HuH-7.5 (cell line): ENCODE measurements around the gene DAB2IP.

Source experiments
- DNase-seq: peaks from one replicate; pipeline ENCODE4 v3.0.0; 2011; ENCODE audit warnings: low spot score

Gene DAB2IP

DNA sequence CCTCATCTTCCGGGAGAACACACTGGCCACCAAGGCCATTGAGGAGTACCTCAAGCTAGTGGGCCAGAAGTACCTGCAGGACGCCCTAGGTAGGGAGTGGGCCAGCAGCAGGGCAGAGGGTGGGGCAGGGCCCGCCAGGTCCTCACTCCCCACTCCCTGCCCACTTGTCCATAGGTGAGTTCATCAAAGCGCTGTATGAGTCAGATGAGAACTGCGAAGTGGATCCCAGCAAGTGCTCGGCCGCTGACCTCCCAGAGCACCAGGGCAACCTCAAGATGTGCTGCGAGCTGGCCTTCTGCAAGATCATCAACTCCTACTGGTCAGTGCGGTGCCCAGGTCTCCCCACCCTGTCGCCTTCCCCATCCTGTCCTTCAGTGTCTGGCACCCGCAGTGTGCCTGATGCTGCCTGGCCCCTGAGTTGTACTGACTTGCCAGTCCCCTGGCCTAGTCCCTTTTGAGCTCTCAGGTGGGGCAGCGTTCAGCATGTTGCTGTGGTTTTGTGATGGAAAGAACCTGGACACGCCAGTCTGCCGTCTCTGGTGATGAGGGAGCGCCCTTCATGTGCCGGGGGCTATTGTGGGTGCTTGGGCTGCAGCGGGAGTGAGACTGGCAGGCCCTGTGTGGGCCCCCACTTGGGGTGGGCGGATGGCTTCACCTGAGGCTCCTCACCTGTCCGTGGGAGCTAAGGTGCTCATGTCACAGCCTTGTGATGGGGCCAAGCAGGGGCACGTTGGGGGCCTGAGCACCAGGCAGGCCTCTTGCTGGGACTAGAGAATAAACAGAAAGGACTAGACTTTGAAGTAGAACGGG, 112.3 kb downstream of the DAB2IP start:
- no peak for DNase-seq

GRCh38 chr9:121764371-121764730, 112.9 kb downstream of the DAB2IP start:
- DNase-seq: no peak

DNA sequence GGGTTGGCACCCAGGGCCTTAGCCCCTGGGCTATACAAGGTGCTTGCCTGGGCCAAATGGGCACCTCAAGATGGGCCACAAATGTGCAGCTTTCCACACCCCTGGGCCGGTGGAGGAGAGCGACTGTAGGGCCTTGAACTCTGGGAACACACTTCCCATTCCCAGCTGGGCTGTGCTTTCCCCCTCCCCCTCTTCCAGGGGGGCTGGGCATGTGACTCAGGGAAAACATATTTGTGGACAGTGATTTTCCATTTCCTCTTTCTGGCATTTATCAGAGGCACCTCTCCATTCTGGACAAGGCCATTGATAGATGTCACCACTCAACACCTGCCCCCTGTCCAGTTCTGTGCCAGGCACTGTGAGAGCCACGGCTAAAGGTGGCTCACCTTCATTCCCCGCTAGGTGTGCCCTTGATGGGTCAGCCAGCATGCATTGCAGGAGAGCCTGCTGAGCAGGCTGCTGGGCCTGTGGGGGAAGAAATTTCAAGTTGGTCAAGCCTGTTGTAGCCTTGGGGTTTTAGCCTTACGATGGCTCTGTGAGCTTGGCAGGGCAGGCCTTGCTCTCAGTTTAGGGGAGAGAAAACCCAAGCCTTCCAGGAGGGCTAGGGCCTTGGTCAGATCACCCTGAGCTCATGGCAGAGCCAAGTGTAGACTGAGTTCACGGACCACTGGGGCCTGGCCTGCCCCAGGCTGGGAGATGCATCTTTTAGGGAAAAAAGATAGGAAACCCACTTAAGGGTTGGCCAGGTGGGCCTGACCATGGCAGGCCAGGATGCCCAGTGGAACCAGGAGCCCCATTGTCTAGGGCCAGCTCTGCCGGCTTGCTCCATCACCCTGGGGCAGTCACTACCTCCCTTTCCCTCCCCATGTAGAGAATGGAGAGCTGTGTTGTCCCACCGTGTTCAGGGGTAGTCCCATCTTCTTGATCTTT, 113.9 kb downstream of the DAB2IP start:
- DNase-seq: peak; percentile 44

DNA sequence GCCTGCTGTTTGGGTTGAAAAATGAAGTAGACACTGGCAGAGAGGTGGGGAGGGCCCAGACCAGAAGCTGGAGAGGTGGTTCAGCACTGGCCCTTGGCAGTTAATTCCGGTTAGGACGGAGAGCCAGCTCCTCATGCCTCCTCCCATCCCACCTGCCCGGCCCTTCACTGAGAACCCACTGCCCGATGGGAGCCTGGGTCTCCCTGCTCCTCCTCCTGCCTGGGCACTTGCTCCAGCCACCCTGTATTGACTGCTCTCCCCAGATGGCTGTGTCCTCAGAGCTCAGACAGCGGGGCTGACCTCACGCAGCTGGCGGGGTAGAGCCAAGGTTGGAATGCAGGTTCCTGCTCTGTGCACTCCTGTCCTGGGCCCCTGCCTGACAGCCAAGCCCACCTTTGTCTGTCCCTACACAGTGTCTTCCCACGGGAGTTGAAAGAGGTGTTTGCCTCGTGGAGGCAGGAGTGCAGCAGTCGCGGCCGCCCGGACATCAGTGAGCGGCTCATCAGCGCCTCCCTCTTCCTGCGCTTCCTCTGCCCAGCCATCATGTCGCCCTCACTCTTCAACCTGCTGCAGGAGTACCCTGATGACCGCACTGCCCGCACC, 114.7 kb downstream of the DAB2IP start:
- no peak for DNase-seq

DNA sequence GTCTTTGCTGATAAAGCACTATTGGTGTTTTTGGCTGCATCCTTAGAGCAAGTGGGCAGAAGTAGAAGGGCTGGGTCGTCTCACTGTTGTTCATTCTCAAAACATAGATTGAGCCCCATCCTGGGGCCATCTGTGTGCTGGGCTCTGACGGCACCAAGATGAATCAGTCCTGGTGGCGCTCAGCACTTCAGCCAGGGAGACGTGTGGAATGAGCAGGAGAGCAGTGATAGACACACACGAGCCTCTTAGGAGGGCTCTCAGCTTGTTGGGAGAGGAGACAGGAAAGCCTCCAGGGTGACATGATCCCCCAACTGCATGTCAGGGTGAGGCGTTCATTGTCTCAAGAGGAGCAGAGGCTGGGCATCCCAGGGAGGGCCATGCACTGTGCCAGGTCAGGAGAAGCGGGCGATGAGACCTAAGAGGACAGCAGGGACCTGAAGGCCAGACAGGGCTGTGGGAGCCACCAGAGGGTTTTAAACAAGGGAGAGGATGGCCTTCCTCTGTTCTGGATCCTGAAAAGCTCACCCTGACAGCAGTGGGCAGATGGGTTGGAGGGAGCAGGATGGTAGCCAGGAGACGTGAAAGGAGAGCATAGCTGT, 115.8 kb downstream of the DAB2IP start:
- no peak for DNase-seq

DNA sequence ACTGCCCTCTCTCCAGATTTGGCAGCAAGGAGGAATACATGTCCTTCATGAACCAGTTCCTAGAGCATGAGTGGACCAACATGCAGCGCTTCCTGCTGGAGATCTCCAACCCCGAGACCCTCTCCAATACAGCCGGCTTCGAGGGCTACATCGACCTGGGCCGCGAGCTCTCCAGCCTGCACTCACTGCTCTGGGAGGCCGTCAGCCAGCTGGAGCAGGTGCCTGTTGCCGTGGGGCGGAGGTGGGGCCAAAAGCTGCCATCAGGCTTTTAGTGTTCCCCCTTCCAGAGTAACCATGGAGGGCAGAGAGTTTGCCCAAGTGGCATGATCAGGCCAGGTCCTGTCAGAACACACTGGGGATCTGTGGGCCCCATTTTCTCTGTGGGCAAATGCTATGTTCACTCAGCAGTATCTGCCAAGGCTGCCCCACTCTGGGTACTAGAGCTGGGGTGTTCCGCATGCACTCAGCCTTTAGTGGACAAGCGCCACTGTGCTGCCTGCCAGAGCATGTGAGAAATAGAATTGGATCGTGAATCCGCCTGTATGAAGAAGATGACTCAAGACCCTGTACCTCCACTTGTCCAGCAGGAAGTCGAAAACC, 117.1 kb downstream of the DAB2IP start:
- DNase-seq: no peak

- no peak for DNase-seq
Observed at GRCh38 chr9:121769939-121770338, 118.5 kb downstream of the DAB2IP start.

- DNase-seq: no peak
Observed at GRCh38 chr9:121770415-121771273, 119.2 kb downstream of the DAB2IP start.

DNA sequence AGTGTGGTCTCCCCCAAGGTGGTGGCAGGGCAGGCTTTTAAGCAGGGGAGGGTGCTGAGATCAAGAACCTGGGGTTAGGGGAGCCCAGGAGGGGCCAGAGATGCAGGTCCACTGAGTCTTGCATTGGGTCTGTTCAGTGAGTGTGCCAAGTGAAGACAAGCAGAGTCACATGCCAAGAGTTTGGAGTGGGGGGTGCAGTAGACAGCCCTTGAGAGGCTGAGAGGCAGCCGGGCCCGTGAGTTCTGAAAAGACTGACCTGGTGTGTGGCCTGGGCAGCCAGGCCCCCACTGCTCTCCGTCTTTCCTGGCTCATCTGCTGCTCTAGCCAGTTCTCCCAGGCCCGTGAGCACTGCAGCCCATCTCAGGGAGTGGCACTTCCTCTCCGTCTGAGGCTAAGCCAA, 120.0 kb downstream of the DAB2IP start:
- DNase-seq: no peak

GRCh38 chr9:121771851-121772599, 120.6 kb downstream of the DAB2IP start:
- DNase-seq: no peak

DNA sequence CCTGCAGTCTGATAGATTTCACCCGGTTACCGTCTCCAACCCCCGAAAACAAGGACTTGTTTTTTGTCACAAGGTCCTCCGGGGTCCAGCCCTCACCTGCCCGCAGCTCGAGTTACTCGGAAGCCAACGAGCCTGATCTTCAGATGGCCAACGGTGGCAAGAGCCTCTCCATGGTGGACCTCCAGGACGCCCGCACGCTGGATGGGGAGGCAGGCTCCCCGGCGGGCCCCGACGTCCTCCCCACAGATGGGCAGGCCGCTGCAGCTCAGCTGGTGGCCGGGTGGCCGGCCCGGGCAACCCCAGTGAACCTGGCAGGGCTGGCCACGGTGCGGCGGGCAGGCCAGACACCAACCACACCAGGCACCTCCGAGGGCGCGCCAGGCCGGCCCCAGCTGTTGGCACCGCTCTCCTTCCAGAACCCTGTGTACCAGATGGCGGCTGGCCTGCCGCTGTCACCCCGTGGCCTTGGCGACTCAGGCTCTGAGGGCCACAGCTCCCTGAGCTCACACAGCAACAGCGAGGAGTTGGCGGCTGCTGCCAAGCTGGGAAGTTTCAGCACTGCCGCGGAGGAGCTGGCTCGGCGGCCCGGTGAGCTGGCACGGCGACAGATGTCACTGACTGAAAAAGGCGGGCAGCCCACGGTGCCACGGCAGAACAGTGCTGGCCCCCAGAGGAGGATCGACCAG, 121.3 kb downstream of the DAB2IP start:
- DNase-seq: no peak

- no peak for DNase-seq
Observed at GRCh38 chr9:121773286-121773953, 122.0 kb downstream of the DAB2IP start.

DNA sequence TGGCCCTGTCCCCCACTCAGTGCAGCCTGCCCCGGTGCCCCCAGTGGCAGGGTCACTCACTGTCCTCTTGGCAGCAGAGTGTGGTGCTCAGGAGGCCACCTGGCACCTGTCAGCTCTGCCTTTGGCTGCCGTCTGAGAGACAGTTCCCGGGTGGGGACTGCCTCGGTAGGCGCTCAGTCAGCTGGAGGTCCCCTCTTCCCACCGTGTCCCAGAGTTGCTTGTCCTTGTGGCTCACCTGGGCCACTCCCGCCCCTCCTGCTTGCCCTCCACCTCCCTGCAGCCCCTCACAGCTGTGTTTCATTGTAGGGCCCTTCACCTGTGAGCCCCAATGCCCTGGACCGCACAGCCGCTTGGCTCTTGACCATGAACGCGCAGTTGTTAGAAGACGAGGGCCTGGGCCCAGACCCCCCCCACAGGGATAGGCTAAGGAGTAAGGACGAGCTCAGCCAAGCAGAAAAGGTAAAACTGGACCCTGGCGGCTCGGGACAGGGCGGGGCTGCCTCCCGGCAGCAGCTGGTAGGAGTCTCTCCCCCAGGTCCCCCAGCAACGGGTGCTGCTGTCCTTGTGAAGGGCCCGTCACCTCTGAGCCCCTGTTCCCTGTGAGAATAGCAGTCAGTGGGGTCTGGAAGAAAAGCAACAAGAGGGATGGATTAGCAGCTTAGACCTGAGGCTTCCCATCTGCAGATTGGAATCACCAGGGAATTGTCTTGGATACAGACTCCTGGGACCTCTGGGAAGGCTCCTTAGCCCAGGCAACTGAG, 122.7 kb downstream of the DAB2IP start:
- no peak for DNase-seq

DNA sequence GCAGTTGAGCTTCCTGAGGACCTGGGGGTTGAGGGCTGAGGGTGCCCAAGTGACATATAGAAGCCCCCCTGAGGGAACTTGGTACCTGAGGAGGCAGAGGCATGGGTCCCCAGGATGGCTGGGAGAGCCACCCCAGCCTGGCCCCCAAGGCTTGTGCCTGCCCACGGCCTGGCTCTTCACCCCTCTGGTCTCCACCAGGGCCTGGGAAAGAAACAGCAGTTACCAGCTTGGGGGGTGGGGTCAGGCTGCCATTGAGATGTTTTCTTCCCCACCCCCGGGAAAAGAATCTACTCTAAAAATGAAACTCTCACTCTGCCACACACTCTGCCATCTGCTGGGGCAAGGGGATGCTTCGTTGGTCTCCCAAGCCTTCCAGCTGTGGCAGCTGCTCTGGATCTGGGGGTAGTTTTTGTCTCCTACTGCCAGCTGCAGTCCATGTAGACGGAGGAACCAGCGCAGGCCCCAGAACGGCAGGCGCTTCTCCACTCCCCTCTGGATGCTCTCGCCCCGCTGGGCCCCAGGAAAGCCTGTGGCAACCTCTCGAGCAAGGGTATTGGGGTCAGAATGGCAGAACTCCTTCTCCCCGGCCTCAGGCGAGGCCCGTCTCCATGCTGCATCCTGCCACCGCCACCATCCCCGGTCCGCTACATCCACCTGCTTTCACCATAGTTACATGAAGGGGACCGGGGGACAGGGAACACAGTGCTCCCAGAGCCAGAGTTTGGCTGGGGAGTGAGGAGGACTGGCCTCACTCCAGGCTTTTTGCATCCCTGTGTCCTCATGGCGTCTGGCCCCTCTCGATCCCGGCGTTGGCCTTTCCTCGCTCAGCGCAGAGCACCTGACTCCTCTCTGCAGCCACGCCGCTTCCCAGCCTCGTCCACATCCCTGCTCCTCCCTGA, 123.5 kb downstream of the DAB2IP start:
- DNase-seq: no peak

GRCh38 chr9:121776001-121776738, 124.7 kb downstream of the DAB2IP start:
- no peak for DNase-seq
